Measurements from ENCODE around the gene RAPGEF3.

The RAPGEF3 gene

GRCh38 chr12:47705229-47705565 lies 53.5 kb downstream of the RAPGEF3 start:
- in situ Hi-C loops (cut with MboI; ENCODE audit: low sequenced_read_pairs), result no loop called here

- in situ Hi-C loops (cut with MboI; ENCODE audit: low sequenced_read_pairs), result no loop called here
Measured at GRCh38 chr12:47704719-47705118, 54.0 kb downstream of the RAPGEF3 start.

GRCh38 chr12:47700263-47700662 lies 58.4 kb downstream of the RAPGEF3 start:
- in situ Hi-C loops (cut with MboI; ENCODE audit: low sequenced_read_pairs), result no loop called here

GRCh38 chr12:47698631-47699030 lies 60.0 kb downstream of the RAPGEF3 start:
- in situ Hi-C loops (cut with MboI; ENCODE audit: low sequenced_read_pairs), result no loop called here

- in situ Hi-C loops (cut with MboI; ENCODE audit: low sequenced_read_pairs), result no loop called here
Measured at GRCh38 chr12:47698055-47698454, 60.6 kb downstream of the RAPGEF3 start.

- in situ Hi-C loops (cut with MboI; ENCODE audit: low sequenced_read_pairs), result no loop called here
Measured at GRCh38 chr12:47689215-47689614, 69.5 kb downstream of the RAPGEF3 start.

- in situ Hi-C loops (cut with MboI; ENCODE audit: low sequenced_read_pairs), result no loop called here
Measured at GRCh38 chr12:47687636-47688035, 71.0 kb downstream of the RAPGEF3 start.

GRCh38 chr12:47686645-47687240 lies 71.9 kb downstream of the RAPGEF3 start:
- in situ Hi-C loops (cut with MboI; ENCODE audit: low sequenced_read_pairs), result no loop called here

All from hTERT RPE-1 (cell line).